PC-3 (cell line): ENCODE results near the gene GNAI2. TPM values are rescaled to one million over a fixed set of nuclear protein-coding genes. Genes with fewer than 3 reads are reported as not detected.

ENCODE experiments used
- ATAC-seq: fragments of 200-7000 bp; cut with Tn5 transposase; 2 replicates; pipeline ENCODE4 v1.9.1; 2020; ENCODE audit warnings: mild to moderate bottlenecking, moderate library complexity
- BruUV-seq: library from RNA; stranded (reverse); fragments of 400-500 nt; replicated peaks from 2 replicates; lab custom pipeline; 2021; lab: Mats Ljungman, UMichigan
- CTCF ChIA-PET: fragments of 300-600 bp; sonication (Branson Sonifier 250); formaldehyde crosslinking; loops from one replicate; lab custom pipeline; 2022; ENCODE audit warnings: antibody characterized with exemption; lab: Charles Lee
- POLR2A ChIA-PET: fragments of 300-600 bp; sonication (Branson Sonifier 250); formaldehyde crosslinking; loops from one replicate; lab custom pipeline; 2022; ENCODE audit warnings: antibody characterized with exemption; ENCODE audit not compliant: unreplicated experiment; lab: Charles Lee
- DNase-seq: peaks from one replicate; pipeline ENCODE4 v3.0.0-alpha.2; 2015
- H2AFZ ChIP-seq: fragments of 300-600 bp; sonication (generic); 2 replicates; pipeline ENCODE4 v1.6.0; 2016; ENCODE audit warnings: antibody characterized with exemption, low read length
- H3F3A ChIP-seq: fragments of 300-600 bp; sonication (generic); one replicate; pipeline ENCODE4 v1.6.0; 2017; ENCODE audit warnings: antibody characterized with exemption, low read length, control low read depth, mild to moderate bottlenecking; ENCODE audit not compliant: unreplicated experiment
- H3K27ac ChIP-seq: fragments of 300-600 bp; sonication (generic); 2 replicates; pipeline ENCODE4 v1.5.1; 2016; ENCODE audit warnings: mild to moderate bottlenecking, low read length
- H3K27me3 ChIP-seq: fragments of 300-600 bp; sonication (generic); 2 replicates; pipeline ENCODE4 v1.6.1; 2016; ENCODE audit warnings: low read length, mixed read lengths
- H3K36me3 ChIP-seq: fragments of 300-600 bp; sonication (generic); 2 replicates; pipeline ENCODE4 v1.6.1; 2016; ENCODE audit warnings: low read depth, mixed run types, low read length, mixed read lengths
- H3K4me1 ChIP-seq: fragments of 300-600 bp; sonication (generic); 2 replicates; pipeline ENCODE4 v1.5.1; 2016; ENCODE audit warnings: low read length; ENCODE audit not compliant: insufficient read depth
- H3K4me2 ChIP-seq: fragments of 300-600 bp; sonication (generic); 2 replicates; pipeline ENCODE4 v1.6.0; 2016; ENCODE audit warnings: low read length
- H3K4me3 ChIP-seq: fragments of 300-600 bp; sonication (generic); 2 replicates; pipeline ENCODE4 v1.5.1; 2016; ENCODE audit warnings: mild to moderate bottlenecking, low read length, mixed read lengths
- H3K79me2 ChIP-seq: fragments of 300-600 bp; sonication (generic); 2 replicates; pipeline ENCODE4 v1.6.1; 2017; ENCODE audit warnings: low read length, mixed read lengths
- H3K9ac ChIP-seq: fragments of 300-600 bp; sonication (generic); 2 replicates; pipeline ENCODE4 v1.6.0; 2016; ENCODE audit warnings: mild to moderate bottlenecking, low read length
- H3K9me2 ChIP-seq: fragments of 300-600 bp; sonication (generic); replicated peaks from 2 replicates; pipeline ENCODE4 v1.6.1; 2016; ENCODE audit warnings: mixed run types, low read length, mixed read lengths
- H3K9me3 ChIP-seq: fragments of 300-600 bp; sonication (generic); 2 replicates; pipeline ENCODE4 v1.6.1; 2016; ENCODE audit warnings: low read length, mixed read lengths
- H4K20me1 ChIP-seq: fragments of 300-600 bp; sonication (generic); 2 replicates; pipeline ENCODE4 v1.6.1; 2016; ENCODE audit warnings: low read length, mixed read lengths
- EZH2 ChIP-seq: fragments of 300-600 bp; sonication (generic); IDR thresholded peaks from one replicate; pipeline ENCODE4 v1.6.1; 2017; ENCODE audit warnings: antibody characterized with exemption, mild to moderate bottlenecking, low read length; ENCODE audit not compliant: unreplicated experiment
- EZH2phosphoT487 ChIP-seq: fragments of 300-600 bp; sonication (generic); IDR thresholded peaks from 2 replicates; pipeline ENCODE4 v1.6.1; 2018; ENCODE audit warnings: mild to moderate bottlenecking, antibody characterized with exemption, low read length, borderline replicate concordance
- intact Hi-C: fragments of 100-400 bp; cut with micrococcal nuclease; formaldehyde crosslinking; loops from 2 replicates; pipeline ENCODE4 v1.9.0; 2023
- total RNA-seq: library from RNA; depleted of rRNA; stranded (reverse); fragments of >200 nt; gene quantifications from 2 replicates; pipeline ENCODE4 v1.2.3, GENCODE V29; 2014
- TF ChIP-seq, protein P1 (sequence below): fragments of 300-600 bp; sonication (generic); conservative IDR thresholded peaks from 2 replicates; pipeline ENCODE4 v1.5.1; 2017; ENCODE audit warnings: antibody characterized with exemption, low read depth, mild to moderate bottlenecking, low read length

Gene GNAI2
- total RNA-seq, 1 experiment from 2014 or later: 221 TPM

DNA sequence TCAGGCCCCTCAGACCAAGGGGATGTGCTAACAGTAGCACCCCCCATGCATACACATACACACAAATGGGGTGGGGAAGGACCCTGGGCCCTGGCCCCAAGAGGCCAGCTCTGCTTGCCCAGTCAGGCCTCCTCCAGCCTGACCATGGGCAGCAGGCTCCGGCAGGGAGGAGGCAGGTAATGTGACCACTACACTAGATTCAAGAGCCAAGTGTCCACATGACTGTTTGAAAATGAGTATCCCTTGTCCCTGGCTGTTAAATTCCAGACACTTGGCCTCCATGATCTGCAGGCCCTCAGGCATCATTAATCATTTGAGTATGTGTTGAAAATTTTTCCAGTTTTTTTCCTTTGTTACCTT lies 13.9 kb upstream of the GNAI2 start:
- CTCF ChIA-PET: no interaction called here
- TF ChIP-seq EZH2phosphoT487: no peak
- no peak overlapping the region for H3K4me2 ChIP-seq
- DNase-seq (no peak), ATAC-seq (no peak)
- H3K27me3 ChIP-seq: no peaks in the 10 kb centered on the region
- BruUV-seq: no TSS peak
- H3K36me3 ChIP-seq: no peaks in the 10 kb centered on the region
- no peaks in the 10 kb centered on the region for H4K20me1 ChIP-seq
- no peak overlapping the region for H3K27ac ChIP-seq
- no peaks in the 10 kb centered on the region for H3K9me2 ChIP-seq
- H3K4me1 ChIP-seq: peaks cover 6% of the 10 kb centered on the region; the same call in 1 of the 2 replicates
- H3K79me2 ChIP-seq: no peaks in the 10 kb centered on the region
- POLR2A ChIA-PET: no interaction called here
- H2AFZ ChIP-seq: no peak overlapping the region
- H3K4me3 ChIP-seq: no peak overlapping the region
- no peak overlapping the region for H3K9ac ChIP-seq
- intact Hi-C loops: no loop called here
- H3F3A ChIP-seq: no peaks in the 10 kb centered on the region
- no peaks in the 10 kb centered on the region for H3K9me3 ChIP-seq

DNA sequence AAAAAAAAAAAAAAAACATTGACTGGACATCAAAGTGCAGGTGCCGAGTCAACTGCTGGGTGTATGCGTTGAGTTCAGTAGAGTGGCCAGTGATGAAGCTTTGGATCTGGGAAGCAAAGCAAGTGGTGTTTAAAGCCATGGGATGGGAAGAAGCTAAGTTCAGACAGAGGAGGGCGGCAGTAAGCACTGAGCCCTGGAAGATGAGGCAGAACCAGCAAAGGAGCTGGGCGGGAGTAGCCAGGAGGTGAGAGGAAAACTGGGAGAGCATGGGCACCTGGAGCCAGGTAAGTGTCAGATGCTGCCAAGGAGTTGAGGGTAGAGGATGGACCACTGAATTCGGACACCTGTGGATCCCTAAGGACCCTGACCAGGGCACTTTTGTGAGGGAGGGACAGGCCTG lies 11.4 kb upstream of the GNAI2 start:
- intact Hi-C loops: loop anchor here (5.0 kb wide), 1 partner anchor 67 kb away; the partner anchor contains the start of gene SEMA3F
- Histone ChIP-seq H3K79me2 (no peaks in the 10 kb centered on the region), H3K4me2 (no peak overlapping the region), H3K4me1 (peaks cover 10% of the 10 kb centered on the region; the same call in 1 of the 2 replicates), H2AFZ (no peak overlapping the region), H3K9ac (no peak overlapping the region), H3K9me3 (no peaks in the 10 kb centered on the region), H3K36me3 (no peaks in the 10 kb centered on the region), H3K27me3 (no peaks in the 10 kb centered on the region), H3K4me3 (no peak overlapping the region), H3K9me2 (no peaks in the 10 kb centered on the region), H3K27ac (no peak overlapping the region), H4K20me1 (no peaks in the 10 kb centered on the region), H3F3A (no peaks in the 10 kb centered on the region)
- no TSS peak for BruUV-seq
- ChIA-PET POLR2A (interaction anchor here (0.7 kb wide), 1 partner anchor 112 kb away, joined by 18 read pairs; no protein-coding TSS in a partner anchor), CTCF (interaction anchor here (0.9 kb wide), 1 partner anchor 33 kb away, joined by 3 read pairs; no protein-coding TSS in a partner anchor)
- TF ChIP-seq, protein P1, sequence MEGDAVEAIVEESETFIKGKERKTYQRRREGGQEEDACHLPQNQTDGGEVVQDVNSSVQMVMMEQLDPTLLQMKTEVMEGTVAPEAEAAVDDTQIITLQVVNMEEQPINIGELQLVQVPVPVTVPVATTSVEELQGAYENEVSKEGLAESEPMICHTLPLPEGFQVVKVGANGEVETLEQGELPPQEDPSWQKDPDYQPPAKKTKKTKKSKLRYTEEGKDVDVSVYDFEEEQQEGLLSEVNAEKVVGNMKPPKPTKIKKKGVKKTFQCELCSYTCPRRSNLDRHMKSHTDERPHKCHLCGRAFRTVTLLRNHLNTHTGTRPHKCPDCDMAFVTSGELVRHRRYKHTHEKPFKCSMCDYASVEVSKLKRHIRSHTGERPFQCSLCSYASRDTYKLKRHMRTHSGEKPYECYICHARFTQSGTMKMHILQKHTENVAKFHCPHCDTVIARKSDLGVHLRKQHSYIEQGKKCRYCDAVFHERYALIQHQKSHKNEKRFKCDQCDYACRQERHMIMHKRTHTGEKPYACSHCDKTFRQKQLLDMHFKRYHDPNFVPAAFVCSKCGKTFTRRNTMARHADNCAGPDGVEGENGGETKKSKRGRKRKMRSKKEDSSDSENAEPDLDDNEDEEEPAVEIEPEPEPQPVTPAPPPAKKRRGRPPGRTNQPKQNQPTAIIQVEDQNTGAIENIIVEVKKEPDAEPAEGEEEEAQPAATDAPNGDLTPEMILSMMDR: no peak
- TF ChIP-seq EZH2 (no peak), EZH2phosphoT487 (no peak)
- DNase-seq (no peak), ATAC-seq (no peak)

DNA sequence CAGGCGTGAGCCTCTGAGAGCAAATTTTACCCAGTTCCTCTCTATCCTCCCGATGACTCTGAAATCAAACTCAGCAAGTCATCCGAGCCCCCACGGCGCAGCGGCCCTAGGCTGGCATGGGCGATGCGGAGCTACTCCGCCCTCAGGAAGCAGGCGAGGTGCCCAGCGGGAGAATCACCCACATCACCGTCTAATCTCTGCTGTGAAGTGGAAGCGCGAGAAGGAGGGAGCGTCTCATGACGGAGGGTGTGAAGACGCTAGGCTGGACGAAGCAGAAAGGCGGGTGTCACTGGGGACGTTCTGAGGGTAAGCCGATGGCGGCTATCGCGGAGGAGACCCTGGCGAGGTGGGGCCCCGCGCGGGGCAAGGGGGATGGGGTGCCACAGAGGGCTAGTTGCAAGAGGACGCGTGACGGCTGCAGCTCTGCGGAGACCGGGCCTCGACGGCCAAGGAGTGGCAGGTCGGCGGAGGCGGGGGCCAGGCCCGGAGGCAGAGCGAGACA lies 9.1 kb upstream of the GNAI2 start:
- peak; percentile 44 for ATAC-seq
- H3F3A ChIP-seq: no peaks in the 10 kb centered on the region
- POLR2A ChIA-PET: interaction anchor here (0.6 kb wide), 1 partner anchor 110 kb away, joined by 4 read pairs; no protein-coding TSS in a partner anchor
- H3K4me2 ChIP-seq: peak overlapping the region; percentile 85
- no peak for TF ChIP-seq EZH2phosphoT487
- no peak for TF ChIP-seq EZH2
- H3K9me3 ChIP-seq: no peaks in the 10 kb centered on the region
- peak overlapping the region; percentile 32 for H3K9ac ChIP-seq
- H3K36me3 ChIP-seq: no peaks in the 10 kb centered on the region
- H3K4me3 ChIP-seq: peak overlapping the region; percentile 66
- intact Hi-C loops: loop anchor here (1.0 to 5.0 kb wide), 5 partner anchors 19 to 70 kb away; partner anchors contain the start of gene SEMA3F
- H2AFZ ChIP-seq: peak overlapping the region; percentile 94
- no peaks in the 10 kb centered on the region for H4K20me1 ChIP-seq
- BruUV-seq: no TSS peak
- no peaks in the 10 kb centered on the region for H3K9me2 ChIP-seq
- no peaks in the 10 kb centered on the region for H3K27me3 ChIP-seq
- CTCF ChIA-PET: interaction anchor here (0.7 to 2.3 kb wide), 4 partner anchors 9 to 32 kb away, joined by 3 to 22 read pairs (median 9); partner anchors contain the start of gene GNAI2
- H3K4me1 ChIP-seq: peaks cover 10% of the 10 kb centered on the region; the same call in 1 of the 2 replicates
- H3K79me2 ChIP-seq: no peaks in the 10 kb centered on the region
- H3K27ac ChIP-seq: no peak overlapping the region
- peak; percentile 60 for DNase-seq
